Subcutaneous abdominal adipose tissue (tissue), 5 donors: Measurements from ENCODE around the gene MRPL32.

Experiments
- H3K27ac ChIP-seq: one replicate; pipeline ENCODE4 v1.7.0; 2013; ENCODE audit warnings: low read depth, mild to moderate bottlenecking, inconsistent platforms, low read length, moderate library complexity
- H3K27me3 ChIP-seq, 5 donors: one replicate each; pipeline ENCODE4 v1.7.0; 2013; ENCODE audit warnings: low read length in 5 of 5, inconsistent platforms in 1 of 5; ENCODE audit not compliant: control insufficient read depth in 5 of 5, insufficient read depth in 4 of 5
- H3K36me3 ChIP-seq, 5 donors: one replicate each; pipeline ENCODE4 v1.7.0; 2013; ENCODE audit warnings: low read length in 5 of 5; ENCODE audit not compliant: control insufficient read depth in 5 of 5, insufficient read depth in 5 of 5
- H3K4me1 ChIP-seq, 5 donors: one replicate each; pipeline ENCODE4 v1.7.0; 2013; ENCODE audit warnings: low read length in 5 of 5, mild to moderate bottlenecking in 3 of 5, moderate library complexity in 1 of 5; ENCODE audit not compliant: control insufficient read depth in 5 of 5, insufficient read depth in 5 of 5
- H3K4me3 ChIP-seq, 5 donors: one replicate each; pipeline ENCODE4 v1.7.0; 2013; ENCODE audit warnings: low read length in 5 of 5, low read depth in 1 of 5
- H3K9ac ChIP-seq, 5 donors: one replicate each; pipeline ENCODE4 v1.7.0; 2013; ENCODE audit warnings: low read length in 5 of 5, mild to moderate bottlenecking in 4 of 5, moderate library complexity in 3 of 5
- H3K9me3 ChIP-seq, 5 donors: one replicate each; pipeline ENCODE4 v1.7.0; 2013; ENCODE audit warnings: low read length in 5 of 5; ENCODE audit not compliant: control insufficient read depth in 5 of 5
- donor health status: healthy.
- donor health status: healthy.
- donor health status: healthy.
- donor health status: healthy.
- donor health status: healthy.

MRPL32 gene

GRCh38 chr7:42982604-42983115 lies 50.5 kb downstream of the MRPL32 start:
- Histone ChIP-seq H3K9ac (no peak overlapping the region), H3K4me1 (no peaks in the 10 kb centered on the region), H3K4me3 (no peak overlapping the region), H3K27me3 (no peaks in the 10 kb centered on the region), H3K9me3 (no peaks in the 10 kb centered on the region), H3K36me3 (no peaks in the 10 kb centered on the region), H3K27ac (no peak overlapping the region)

- Histone ChIP-seq H3K27me3 (no peaks in the 10 kb centered on the region), H3K4me3 (no peak overlapping the region), H3K36me3 (no peaks in the 10 kb centered on the region), H3K4me1 (no peaks in the 10 kb centered on the region), H3K9me3 (no peaks in the 10 kb centered on the region), H3K9ac (no peak overlapping the region), H3K27ac (no peak overlapping the region)
Observed at GRCh38 chr7:42984137-42984536, 52.0 kb downstream of the MRPL32 start.

DNA sequence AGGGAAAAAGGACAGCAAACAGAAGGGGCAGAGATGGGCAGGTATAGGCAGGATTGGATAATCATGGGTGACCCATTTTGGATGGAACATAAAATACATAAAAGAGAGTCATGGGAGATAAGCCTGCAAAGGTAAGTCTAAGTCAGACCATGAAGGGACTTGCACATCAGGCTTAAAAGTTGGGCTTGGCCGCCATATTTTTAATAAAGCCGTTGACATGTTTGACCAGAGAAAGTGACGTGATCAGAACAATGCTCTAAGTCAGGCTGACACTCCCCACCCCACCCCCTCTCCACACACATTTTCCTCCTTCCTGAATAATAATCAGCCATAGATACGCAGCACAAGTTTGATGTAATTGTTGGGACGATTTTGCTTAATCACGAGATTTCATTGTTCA lies 54.0 kb downstream of the MRPL32 start:
- Histone ChIP-seq H3K27ac (no peak overlapping the region), H3K4me1 (no peaks in the 10 kb centered on the region), H3K4me3 (no peak overlapping the region), H3K9me3 (no peaks in the 10 kb centered on the region), H3K36me3 (no peaks in the 10 kb centered on the region), H3K9ac (no peak overlapping the region), H3K27me3 (no peaks in the 10 kb centered on the region)

DNA sequence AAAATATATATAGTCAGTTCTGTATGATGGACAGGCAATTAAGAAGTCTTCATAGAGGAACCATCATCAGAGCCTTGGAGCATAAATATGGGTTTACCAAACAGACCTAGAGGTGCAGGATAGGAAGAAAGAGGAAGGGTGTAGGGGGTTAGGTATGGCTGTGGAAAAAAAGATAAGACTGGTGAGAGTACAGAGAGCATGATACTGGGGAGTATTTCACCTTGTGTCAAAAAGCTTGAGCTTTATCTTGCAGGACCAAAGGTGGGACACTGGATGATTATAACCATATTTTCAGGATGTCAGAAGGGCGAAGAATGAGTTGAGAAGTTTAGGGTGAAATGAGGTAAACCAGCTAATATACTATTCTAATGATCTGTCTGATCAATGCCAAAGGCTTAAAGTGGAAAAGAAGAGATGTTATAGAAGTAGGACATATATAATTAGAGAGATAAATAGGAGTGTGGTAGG lies 54.6 kb downstream of the MRPL32 start:
- Histone ChIP-seq H3K27ac (no peak overlapping the region), H3K36me3 (no peaks in the 10 kb centered on the region), H3K27me3 (no peaks in the 10 kb centered on the region), H3K4me3 (no peak overlapping the region), H3K9me3 (no peaks in the 10 kb centered on the region), H3K4me1 (no peaks in the 10 kb centered on the region), H3K9ac (no peak overlapping the region)
